Natural killer cell (primary cell): ENCODE measurements around the gene TFCP2L1. TPM values are rescaled to one million over a fixed set of nuclear protein-coding genes. Genes with fewer than 3 reads are reported as not detected.

ENCODE experiments used
- ATAC-seq, 3 donors: fragments of 150-1000 bp in 2 of 3; fragments of 200-7000 bp in 1 of 3; cut with Tn5 transposase; 1 replicate in 1 of 3; 2 replicates in 2 of 3; pipeline ENCODE4 v1.10.0; 2021; ENCODE audit warnings: mild to moderate bottlenecking in 2 of 3, moderate library complexity in 2 of 3
- DNase-seq, 2 donors: peaks; one replicate each; pipeline versions ENCODE4 v3.0.0 to v3.0.0-alpha.2; 2013 to 2021; ENCODE audit warnings: mixed read lengths in 1 of 2
- H3K27ac ChIP-seq: one replicate; pipeline ENCODE4 v1.5.1; 2013; ENCODE audit warnings: mild to moderate bottlenecking, low read length
- H3K27me3 ChIP-seq: one replicate; pipeline ENCODE4 v1.6.1; 2013; ENCODE audit warnings: low read length; ENCODE audit not compliant: control insufficient read depth, insufficient read depth
- H3K36me3 ChIP-seq: one replicate; pipeline ENCODE4 v1.6.1; 2013; ENCODE audit warnings: low read length; ENCODE audit not compliant: control insufficient read depth, insufficient read depth
- H3K4me1 ChIP-seq: one replicate; pipeline ENCODE4 v1.6.1; 2013; ENCODE audit warnings: low read length; ENCODE audit not compliant: control insufficient read depth, insufficient read depth
- H3K4me3 ChIP-seq: one replicate; pipeline ENCODE4 v1.5.1; 2013; ENCODE audit warnings: low read length
- H3K9me3 ChIP-seq: one replicate; pipeline ENCODE4 v1.6.1; 2013; ENCODE audit warnings: low read length; ENCODE audit not compliant: control insufficient read depth, insufficient read depth
- H3K27ac Mint-ChIP-seq, 2 donors: one replicate each; pipeline ENCODE4 v1.8.0; 2022; ENCODE audit warnings: mild to moderate bottlenecking in 2 of 2, mixed read lengths in 2 of 2, moderate library complexity in 1 of 2
- H3K27me3 Mint-ChIP-seq, 2 donors: one replicate each; pipeline ENCODE4 v1.8.0; 2022; ENCODE audit warnings: low read depth in 2 of 2, mixed read lengths in 2 of 2
- H3K36me3 Mint-ChIP-seq: one replicate; pipeline ENCODE4 v1.8.0; 2022; ENCODE audit warnings: mixed read lengths
- H3K4me1 Mint-ChIP-seq, 2 donors: one replicate each; pipeline ENCODE4 v1.8.0; 2022; ENCODE audit warnings: mixed read lengths in 2 of 2
- H3K4me3 Mint-ChIP-seq: one replicate; pipeline ENCODE4 v1.8.0; 2022; ENCODE audit warnings: mild to moderate bottlenecking, moderate library complexity, mixed read lengths
- H3K9me3 Mint-ChIP-seq, 2 donors: one replicate each; pipeline ENCODE4 v1.8.0; 2022; ENCODE audit warnings: mixed read lengths in 2 of 2
- WGBS: methylation state at CpG from one replicate; pipeline ENCODE4 v1.1.7; 2013; ENCODE audit warnings: missing lambda C conversion rate; ENCODE audit not compliant: insufficient coverage; 5-methylcytosine and 5-hydroxymethylcytosine counted together
- intact Hi-C: fragments of 100-400 bp; cut with micrococcal nuclease; formaldehyde crosslinking; loops from one replicate; pipeline ENCODE4 v1.14.2; 2022
- total RNA-seq, 4 donors: library from RNA; stranded (reverse); fragments of 120-200 nt in 1 of 4; gene quantifications; one replicate each; pipeline versions ENCODE4 v1.2.3 to v1.2.4, GENCODE V29; 2013 to 2022
- TF ChIP-seq, protein P1 (sequence below): fragments of 200-600 bp; IDR thresholded peaks from one replicate; pipeline ENCODE4 v1.8.0; 2022; ENCODE audit warnings: antibody characterized with exemption

The TFCP2L1 gene
- total RNA-seq, 3 donors from 2014 or later (not counting 1 experiment from before 2014, with no cell fraction given) = 0.72 to 1.8 (median 0.85) TPM

DNA sequence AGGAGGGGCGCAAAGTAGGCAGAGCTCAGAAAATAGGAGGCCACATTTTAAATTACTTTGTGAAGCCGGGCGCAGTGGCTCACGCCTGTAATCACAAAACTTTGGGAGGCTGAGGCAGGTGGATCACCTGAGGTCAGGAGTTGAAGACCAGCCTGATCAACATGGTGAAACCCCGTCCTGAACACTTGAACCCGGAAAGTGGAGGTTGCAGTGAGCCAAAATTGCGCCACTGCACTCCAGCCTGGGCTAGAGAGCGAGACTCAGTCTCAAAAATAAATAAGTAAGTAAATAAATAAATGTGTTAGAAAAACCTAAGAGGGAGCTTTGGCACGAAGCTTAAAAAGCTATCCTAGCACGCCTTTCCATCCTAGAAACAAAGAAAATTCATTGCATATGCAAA lies 105.5 kb downstream of the TFCP2L1 start:
- no peak for ATAC-seq
- Mint-ChIP-seq H3K4me1 (no peaks in the 10 kb centered on the region), H3K27ac (no peak overlapping the region), H3K36me3 (no peaks in the 10 kb centered on the region), H3K9me3 (no peaks in the 10 kb centered on the region), H3K27me3 (peaks cover 5 to 8% of the 10 kb centered on the region in 2 donors), H3K4me3 (no peak overlapping the region)
- H3K27ac ChIP-seq = no peak overlapping the region
- intact Hi-C loops = no loop called here
- H3K9me3 ChIP-seq = no peaks in the 10 kb centered on the region
- TF ChIP-seq, protein P1, sequence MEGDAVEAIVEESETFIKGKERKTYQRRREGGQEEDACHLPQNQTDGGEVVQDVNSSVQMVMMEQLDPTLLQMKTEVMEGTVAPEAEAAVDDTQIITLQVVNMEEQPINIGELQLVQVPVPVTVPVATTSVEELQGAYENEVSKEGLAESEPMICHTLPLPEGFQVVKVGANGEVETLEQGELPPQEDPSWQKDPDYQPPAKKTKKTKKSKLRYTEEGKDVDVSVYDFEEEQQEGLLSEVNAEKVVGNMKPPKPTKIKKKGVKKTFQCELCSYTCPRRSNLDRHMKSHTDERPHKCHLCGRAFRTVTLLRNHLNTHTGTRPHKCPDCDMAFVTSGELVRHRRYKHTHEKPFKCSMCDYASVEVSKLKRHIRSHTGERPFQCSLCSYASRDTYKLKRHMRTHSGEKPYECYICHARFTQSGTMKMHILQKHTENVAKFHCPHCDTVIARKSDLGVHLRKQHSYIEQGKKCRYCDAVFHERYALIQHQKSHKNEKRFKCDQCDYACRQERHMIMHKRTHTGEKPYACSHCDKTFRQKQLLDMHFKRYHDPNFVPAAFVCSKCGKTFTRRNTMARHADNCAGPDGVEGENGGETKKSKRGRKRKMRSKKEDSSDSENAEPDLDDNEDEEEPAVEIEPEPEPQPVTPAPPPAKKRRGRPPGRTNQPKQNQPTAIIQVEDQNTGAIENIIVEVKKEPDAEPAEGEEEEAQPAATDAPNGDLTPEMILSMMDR = no peak
- DNase-seq = no peak
- H3K36me3 ChIP-seq = no peaks in the 10 kb centered on the region
- no peaks in the 10 kb centered on the region for H3K4me1 ChIP-seq
- H3K27me3 ChIP-seq = no peaks in the 10 kb centered on the region
- 94% methylated on average over 9 of the region's 10 CpGs for WGBS
- H3K4me3 ChIP-seq = no peak overlapping the region

DNA sequence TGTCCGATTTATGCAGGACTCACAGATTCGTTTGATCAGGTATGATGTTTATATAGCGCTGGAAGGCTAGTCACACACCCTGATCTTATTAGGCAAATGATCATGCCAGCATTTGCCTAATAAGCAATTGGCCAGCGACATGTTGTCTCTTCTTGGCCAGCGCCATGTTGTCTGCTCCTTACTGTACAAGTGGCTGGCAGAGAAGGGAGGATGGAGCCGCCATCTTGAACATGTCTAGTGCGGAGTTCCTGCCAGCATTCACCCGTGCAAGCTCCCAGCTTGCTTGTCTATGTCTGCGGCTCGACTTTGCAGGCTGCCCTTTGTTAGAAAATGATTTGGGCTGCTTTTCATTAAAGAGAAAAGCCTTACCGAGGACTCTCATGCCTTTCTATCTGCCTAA lies 106.3 kb downstream of the TFCP2L1 start:
- Mint-ChIP-seq H3K4me1 (no peaks in the 10 kb centered on the region), H3K27ac (no peak overlapping the region), H3K9me3 (no peaks in the 10 kb centered on the region), H3K4me3 (no peak overlapping the region), H3K27me3 (peaks cover 5 to 8% of the 10 kb centered on the region in 2 donors), H3K36me3 (no peaks in the 10 kb centered on the region)
- TF ChIP-seq, protein P1 = no peak
- 96% methylated on average over 11 of the region's 11 CpGs for WGBS
- Histone ChIP-seq H3K9me3 (no peaks in the 10 kb centered on the region), H3K27me3 (no peaks in the 10 kb centered on the region), H3K4me3 (no peak overlapping the region), H3K27ac (no peak overlapping the region), H3K36me3 (no peaks in the 10 kb centered on the region), H3K4me1 (no peaks in the 10 kb centered on the region)
- DNase-seq (no peak), ATAC-seq (no peak)
- intact Hi-C loops = no loop called here

DNA sequence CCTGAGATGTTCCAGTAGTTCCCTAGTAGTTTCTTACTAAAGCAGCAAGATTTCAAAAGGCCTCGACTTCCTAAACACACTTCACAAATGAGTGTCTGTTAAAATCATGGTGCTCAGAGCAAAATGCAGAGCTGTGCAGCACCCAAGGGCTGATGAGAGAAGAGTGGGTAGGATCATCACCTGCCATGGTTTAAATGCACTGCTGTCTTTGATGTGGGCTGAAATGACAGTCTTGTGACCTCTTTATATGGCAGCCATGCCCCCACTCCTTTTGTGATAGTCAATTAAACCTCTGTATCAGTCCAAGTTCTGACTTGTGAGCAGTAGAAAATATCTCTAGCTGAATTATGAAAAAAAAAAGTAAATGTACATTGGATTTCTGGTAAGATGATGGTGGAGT lies 107.1 kb downstream of the TFCP2L1 start:
- Histone ChIP-seq H3K4me1 (no peaks in the 10 kb centered on the region), H3K27me3 (no peaks in the 10 kb centered on the region), H3K9me3 (no peaks in the 10 kb centered on the region), H3K36me3 (no peaks in the 10 kb centered on the region), H3K27ac (no peak overlapping the region), H3K4me3 (no peak overlapping the region)
- H3K9me3 Mint-ChIP-seq = no peaks in the 10 kb centered on the region
- ATAC-seq (no peak), DNase-seq (no peak)
- H3K4me1 Mint-ChIP-seq = no peaks in the 10 kb centered on the region
- H3K36me3 Mint-ChIP-seq = no peaks in the 10 kb centered on the region
- TF ChIP-seq, protein P1 = no peak
- no peak overlapping the region for H3K4me3 Mint-ChIP-seq
- no CpG with 5 or more reads among the region's 1 CpG for WGBS
- intact Hi-C loops = no loop called here
- no peak overlapping the region for H3K27ac Mint-ChIP-seq
- peaks cover 5 to 11% of the 10 kb centered on the region in 2 donors for H3K27me3 Mint-ChIP-seq

DNA sequence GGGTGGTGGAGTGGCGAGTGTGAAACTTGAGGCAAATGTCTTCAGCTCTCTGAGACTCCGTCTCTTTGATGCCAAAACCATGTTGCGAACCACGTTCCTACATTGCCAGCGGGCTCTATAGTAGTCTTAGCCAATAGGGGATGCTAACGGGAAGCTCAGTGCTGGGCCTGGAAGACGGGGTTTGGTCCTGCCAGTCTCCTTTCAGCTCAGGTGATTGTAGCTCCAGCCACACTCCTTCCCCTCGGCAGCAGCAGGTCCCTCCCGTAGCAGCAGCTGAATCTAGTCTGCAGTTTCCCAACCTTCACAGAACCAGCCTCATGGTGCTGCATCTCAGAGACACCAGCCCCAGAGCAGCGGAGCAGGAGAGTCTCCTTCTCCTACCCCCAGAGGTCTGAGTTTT lies 109.7 kb downstream of the TFCP2L1 start:
- H3K27me3 Mint-ChIP-seq = peaks cover 5 to 11% of the 10 kb centered on the region in 2 donors
- H3K9me3 ChIP-seq = peaks cover 7% of the 10 kb centered on the region
- no peak for ATAC-seq
- no peaks in the 10 kb centered on the region for H3K4me1 ChIP-seq
- no peaks in the 10 kb centered on the region for H3K36me3 ChIP-seq
- DNase-seq = no peak
- H3K4me3 Mint-ChIP-seq = no peak overlapping the region
- H3K27ac Mint-ChIP-seq = no peak overlapping the region
- peaks cover 2% of the 10 kb centered on the region for H3K27me3 ChIP-seq
- 79% methylated on average over 10 of the region's 10 CpGs for WGBS
- TF ChIP-seq, protein P1 = no peak
- no peaks in the 10 kb centered on the region for H3K36me3 Mint-ChIP-seq
- intact Hi-C loops = no loop called here
- H3K9me3 Mint-ChIP-seq = no peaks in the 10 kb centered on the region
- H3K4me3 ChIP-seq = no peak overlapping the region
- H3K4me1 Mint-ChIP-seq = peaks cover 11 to 13% of the 10 kb centered on the region in 2 donors
- H3K27ac ChIP-seq = no peak overlapping the region
